ENCODE data around the gene GTF2A1. TPM values are rescaled to one million over a fixed set of nuclear protein-coding genes. Genes with fewer than 3 reads are reported as not detected.

Gene GTF2A1
- total and polyA plus RNA-seq, 8 donors: 2.0 to 73.5 (median 8.4) TPM

DNA sequence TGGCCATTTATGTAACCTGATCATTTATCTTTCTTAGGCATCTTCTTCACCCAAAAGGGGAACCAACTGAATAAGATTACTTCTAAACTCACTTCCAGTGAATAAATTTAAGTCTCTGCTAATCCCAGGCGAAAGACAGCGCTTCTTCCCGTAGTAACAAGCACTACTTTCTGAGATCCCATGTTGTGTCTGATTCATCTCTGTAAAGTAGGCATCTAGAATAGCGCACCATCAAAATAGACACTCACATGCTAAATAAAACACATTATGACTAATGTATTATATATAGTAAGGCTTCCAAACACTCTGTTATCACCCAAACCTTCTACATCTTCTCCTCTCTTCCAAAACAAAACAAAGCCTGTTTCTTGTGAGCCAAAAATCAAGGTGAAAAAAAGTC is 15.1 kb downstream of the GTF2A1 start:
- H3K27ac ChIP-seq: no peak overlapping the region
- no peaks in the 10 kb centered on the region for H3K9me3 ChIP-seq
- H3K36me3 ChIP-seq: peaks cover 7 to 82% (median 63%) of the 10 kb centered on the region in 4 donors
- intact Hi-C loops (cut with DNase I; ENCODE audit: low total_unique reads): no loop called here
- 95 to 97% (median 96%) methylated on average over 4 of the region's 4 CpGs for WGBS, 5 donors
- no peak overlapping the region for H3K4me3 ChIP-seq
- TF ChIP-seq POLR2AphosphoS5 (IDR thresholded peaks at IDR 0.05) (no peak), EP300 (IDR thresholded peaks at IDR 0.05) (no peak), POLR2A (IDR thresholded peaks at IDR 0.05) (no peak)
- TF ChIP-seq, protein P1, sequence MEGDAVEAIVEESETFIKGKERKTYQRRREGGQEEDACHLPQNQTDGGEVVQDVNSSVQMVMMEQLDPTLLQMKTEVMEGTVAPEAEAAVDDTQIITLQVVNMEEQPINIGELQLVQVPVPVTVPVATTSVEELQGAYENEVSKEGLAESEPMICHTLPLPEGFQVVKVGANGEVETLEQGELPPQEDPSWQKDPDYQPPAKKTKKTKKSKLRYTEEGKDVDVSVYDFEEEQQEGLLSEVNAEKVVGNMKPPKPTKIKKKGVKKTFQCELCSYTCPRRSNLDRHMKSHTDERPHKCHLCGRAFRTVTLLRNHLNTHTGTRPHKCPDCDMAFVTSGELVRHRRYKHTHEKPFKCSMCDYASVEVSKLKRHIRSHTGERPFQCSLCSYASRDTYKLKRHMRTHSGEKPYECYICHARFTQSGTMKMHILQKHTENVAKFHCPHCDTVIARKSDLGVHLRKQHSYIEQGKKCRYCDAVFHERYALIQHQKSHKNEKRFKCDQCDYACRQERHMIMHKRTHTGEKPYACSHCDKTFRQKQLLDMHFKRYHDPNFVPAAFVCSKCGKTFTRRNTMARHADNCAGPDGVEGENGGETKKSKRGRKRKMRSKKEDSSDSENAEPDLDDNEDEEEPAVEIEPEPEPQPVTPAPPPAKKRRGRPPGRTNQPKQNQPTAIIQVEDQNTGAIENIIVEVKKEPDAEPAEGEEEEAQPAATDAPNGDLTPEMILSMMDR (IDR thresholded peaks at IDR 0.05): no peak
- DNase-seq: no peak
- no peaks in the 10 kb centered on the region for H3K27me3 ChIP-seq
- peaks cover 0 to 29% (median 11%) of the 10 kb centered on the region in 4 donors for H3K4me1 ChIP-seq

DNA sequence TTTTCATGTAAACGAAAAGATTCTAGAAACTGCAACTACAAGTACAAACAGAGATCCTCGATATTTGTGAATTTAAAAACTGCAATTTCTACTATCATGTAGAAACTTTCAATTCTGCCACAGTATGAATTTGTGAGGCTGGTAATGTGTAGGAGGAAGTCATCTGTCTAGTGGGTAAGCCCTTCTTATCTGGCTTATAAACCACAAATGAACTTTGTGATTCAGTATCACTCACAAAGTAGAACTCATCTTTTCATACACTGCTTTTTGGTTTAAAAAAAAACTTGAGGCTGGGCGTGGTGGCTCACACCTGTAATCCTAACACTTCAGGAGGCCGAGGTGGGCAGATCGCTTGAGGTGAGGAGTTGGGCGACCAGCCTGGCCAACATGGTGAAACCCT is 20.7 kb downstream of the GTF2A1 start:
- Histone ChIP-seq H3K4me1 (peaks cover 0 to 13% (median 5%) of the 10 kb centered on the region in 4 donors), H3K4me3 (no peak overlapping the region), H3K27ac (no peak overlapping the region), H3K9me3 (no peaks in the 10 kb centered on the region), H3K36me3 (peaks cover 16 to 82% (median 74%) of the 10 kb centered on the region in 4 donors), H3K27me3 (no peaks in the 10 kb centered on the region)
- no peak for TF ChIP-seq POLR2AphosphoS5 (IDR thresholded peaks at IDR 0.05)
- no peak for TF ChIP-seq POLR2A (IDR thresholded peaks at IDR 0.05)
- no peak for TF ChIP-seq EP300 (IDR thresholded peaks at IDR 0.05)
- TF ChIP-seq, protein P1 (IDR thresholded peaks at IDR 0.05): no peak
- no peak for DNase-seq
- intact Hi-C loops (cut with DNase I; ENCODE audit: low total_unique reads): no loop called here
- WGBS, 5 donors: 70 to 81% (median 78%) methylated on average over 6 of the region's 6 CpGs

DNA sequence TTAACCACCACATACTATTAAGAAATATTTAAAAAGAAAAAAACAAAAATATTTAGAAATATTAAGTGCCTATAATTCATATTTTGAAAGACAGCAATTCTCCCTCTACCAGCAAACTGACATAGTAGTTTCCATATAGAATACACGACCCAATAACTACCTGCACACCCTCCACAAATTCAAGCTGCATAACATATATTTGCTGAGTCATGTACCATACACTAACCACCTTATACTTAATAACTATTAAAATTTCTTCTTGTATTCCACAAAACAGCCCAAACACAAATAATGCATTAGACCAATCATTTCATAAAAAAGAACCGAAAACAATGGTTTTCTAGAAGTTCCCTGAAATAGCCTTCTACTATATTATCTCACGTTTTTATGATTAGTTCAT is 21.7 kb downstream of the GTF2A1 start:
- Histone ChIP-seq H3K36me3 (peaks cover 21 to 86% (median 80%) of the 10 kb centered on the region in 4 donors), H3K4me1 (peaks cover 0 to 13% (median 5%) of the 10 kb centered on the region in 4 donors), H3K27me3 (no peaks in the 10 kb centered on the region), H3K4me3 (no peak overlapping the region), H3K27ac (no peak overlapping the region), H3K9me3 (no peaks in the 10 kb centered on the region)
- intact Hi-C loops (cut with DNase I; ENCODE audit: low total_unique reads): no loop called here
- WGBS, 5 donors: 40 to 66% (median 63%) methylated on average over 3 of the region's 3 CpGs
- no peak for TF ChIP-seq POLR2A (IDR thresholded peaks at IDR 0.05)
- no peak for TF ChIP-seq POLR2AphosphoS5 (IDR thresholded peaks at IDR 0.05)
- TF ChIP-seq, protein P1 (IDR thresholded peaks at IDR 0.05): no peak
- TF ChIP-seq EP300 (IDR thresholded peaks at IDR 0.05): no peak
- no peak for DNase-seq

DNA sequence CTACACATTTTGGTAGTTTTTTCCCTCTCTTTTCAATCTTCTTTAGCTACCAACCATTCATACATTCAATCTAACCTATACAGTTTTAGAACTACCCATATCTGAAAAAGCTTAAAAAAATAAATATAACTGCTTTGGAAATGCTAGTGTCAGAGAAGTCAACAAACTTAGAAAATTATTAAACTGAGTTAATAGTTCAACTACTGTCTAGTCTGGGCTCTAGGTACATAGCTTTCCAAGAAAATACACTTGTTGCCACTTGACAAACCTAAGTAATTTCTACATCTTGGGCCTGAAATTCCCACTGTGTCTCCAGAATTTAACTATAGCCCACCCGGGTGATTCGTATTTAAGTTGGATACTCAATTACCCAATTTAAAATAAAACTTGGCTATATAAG is 22.1 kb downstream of the GTF2A1 start:
- Histone ChIP-seq H3K4me1 (peaks cover 0 to 13% (median 5%) of the 10 kb centered on the region in 4 donors), H3K36me3 (peaks cover 24 to 87% (median 80%) of the 10 kb centered on the region in 4 donors), H3K27ac (no peak overlapping the region), H3K27me3 (no peaks in the 10 kb centered on the region), H3K4me3 (no peak overlapping the region), H3K9me3 (no peaks in the 10 kb centered on the region)
- intact Hi-C loops (cut with DNase I; ENCODE audit: low total_unique reads): no loop called here
- TF ChIP-seq POLR2A (IDR thresholded peaks at IDR 0.05): no peak
- no peak for TF ChIP-seq EP300 (IDR thresholded peaks at IDR 0.05)
- no peak for TF ChIP-seq POLR2AphosphoS5 (IDR thresholded peaks at IDR 0.05)
- TF ChIP-seq, protein P1 (IDR thresholded peaks at IDR 0.05): no peak
- 78 to 92% (median 83%) methylated on average over 2 of the region's 2 CpGs for WGBS, 5 donors
- no peak for DNase-seq
